Peyer's patch (tissue), 4 donors: Measurements from ENCODE around the gene PBX1. TPM values are rescaled to one million over a fixed set of nuclear protein-coding genes. Genes with fewer than 3 reads are reported as not detected.

Source experiments
- DNase-seq, 3 donors: peaks; one replicate each; pipeline ENCODE4 v3.0.0-alpha.2; 2017 to 2019
- H3K27ac ChIP-seq, 4 donors: fragments of 200-600 bp; sonication (generic); one replicate each; pipeline ENCODE4 v1.5.1; 2016 to 2019
- H3K27me3 ChIP-seq, 2 donors: fragments of 200-600 bp; sonication (generic); one replicate each; pipeline ENCODE4 v1.5.1; 2019
- H3K36me3 ChIP-seq, 3 donors: fragments of 200-600 bp; sonication (generic); one replicate each; pipeline ENCODE4 v1.5.1; 2016 to 2019
- H3K4me1 ChIP-seq, 4 donors: fragments of 200-600 bp; sonication (generic); one replicate each; pipeline ENCODE4 v1.5.1; 2016 to 2019
- H3K4me3 ChIP-seq, 4 donors: fragments of 200-600 bp; sonication (generic); 1 replicate in 3 of 4; 2 replicates in 1 of 4; pipeline ENCODE4 v1.5.1; 2016 to 2019; ENCODE audit warnings: mild to moderate bottlenecking in 1 of 4
- H3K9me3 ChIP-seq, 4 donors: fragments of 200-600 bp; sonication (generic); one replicate each; pipeline ENCODE4 v1.5.1; 2016 to 2019; ENCODE audit warnings: mild to moderate bottlenecking in 1 of 4
- CTCF ChIP-seq, 6 experiments: fragments of 450-650 bp in 4 of 6; fragments of 200-600 bp in 2 of 6; sonication (generic) in 1 of 6; IDR thresholded peaks; one replicate each; pipeline ENCODE4 v1.5.1; 2017 to 2019; ENCODE audit warnings: antibody characterized with exemption in 6 of 6, mild to moderate bottlenecking in 3 of 6, moderate library complexity in 1 of 6
- POLR2A ChIP-seq, 2 donors: fragments of 450-650 bp; IDR thresholded peaks; one replicate each; pipeline ENCODE4 v1.5.1; 2017; ENCODE audit warnings: antibody characterized with exemption in 2 of 2, mild to moderate bottlenecking in 2 of 2, moderate library complexity in 2 of 2
- total RNA-seq, 4 donors: library from RNA; depleted of rRNA; stranded (reverse); fragments of >200 nt; gene quantifications; one replicate each; pipeline ENCODE4 v1.1.0, GENCODE V29; 2016

PBX1 gene
- total RNA-seq, 4 donors from 2014 or later: 20.6 to 57.5 (median 40.4) TPM

GRCh38 chr1:164644774-164645644 lies 86.0 kb downstream of the PBX1 start:
- H3K27me3 ChIP-seq: no peaks in the 10 kb centered on the region
- H3K4me3 ChIP-seq: no peak overlapping the region
- H3K36me3 ChIP-seq: no peaks in the 10 kb centered on the region
- H3K27ac ChIP-seq: no peak overlapping the region
- no peaks in the 10 kb centered on the region for H3K9me3 ChIP-seq
- H3K4me1 ChIP-seq: peaks cover 0 to 39% (median 4%) of the 10 kb centered on the region in 4 donors
- TF ChIP-seq POLR2A (IDR thresholded peaks at IDR 0.05) (no peak), CTCF (IDR thresholded peaks at IDR 0.05) (no peak)
- no peak for DNase-seq

DNA sequence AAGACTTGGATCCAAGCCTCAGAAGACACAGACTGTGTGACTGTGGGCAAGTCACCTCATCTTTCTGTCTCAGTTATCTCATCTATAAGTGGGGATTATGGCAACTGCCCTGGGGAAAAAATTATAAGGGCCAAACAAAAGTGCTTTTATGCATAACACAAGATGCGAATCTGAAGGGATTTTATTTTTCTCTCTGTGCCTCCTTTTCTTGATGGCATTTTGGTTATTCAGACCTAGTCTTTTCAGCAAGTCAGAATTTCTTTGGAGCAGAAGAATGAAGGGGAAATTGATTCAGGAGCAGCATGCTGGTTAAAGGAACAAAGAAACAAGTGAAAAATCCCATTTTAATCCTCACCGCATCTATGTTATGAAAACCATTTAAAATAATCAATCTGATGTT lies 86.9 kb downstream of the PBX1 start:
- Histone ChIP-seq H3K4me3 (no peak overlapping the region), H3K27me3 (no peaks in the 10 kb centered on the region), H3K27ac (no peak overlapping the region), H3K9me3 (no peaks in the 10 kb centered on the region), H3K4me1 (peaks cover 0 to 48% (median 4%) of the 10 kb centered on the region in 4 donors), H3K36me3 (no peaks in the 10 kb centered on the region)
- no peak for DNase-seq
- no peak for TF ChIP-seq CTCF (IDR thresholded peaks at IDR 0.05)
- no peak for TF ChIP-seq POLR2A (IDR thresholded peaks at IDR 0.05)

DNA sequence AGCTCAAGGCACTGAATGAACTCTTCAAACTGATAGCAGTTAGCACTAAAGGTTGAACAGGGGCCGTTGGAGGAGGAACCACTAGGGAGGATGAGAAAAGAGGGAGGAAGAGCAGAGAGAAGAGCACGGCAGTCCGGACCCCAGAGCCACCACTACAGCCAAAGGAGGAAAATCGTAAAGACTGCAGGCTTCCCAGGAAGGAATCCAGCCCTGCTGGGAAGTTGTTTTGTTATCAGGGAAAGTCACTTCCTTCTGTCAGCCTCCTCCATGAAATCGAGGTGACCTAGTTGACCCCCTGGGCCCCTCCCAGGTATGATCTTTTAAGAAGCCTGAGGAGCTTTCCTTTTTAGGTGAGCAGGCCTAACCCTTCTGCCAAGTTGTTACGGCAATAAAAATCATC lies 88.2 kb downstream of the PBX1 start:
- peak in 1 of 3 donors; percentile 63 for DNase-seq
- Histone ChIP-seq H3K4me3 (no peak overlapping the region), H3K36me3 (no peaks in the 10 kb centered on the region), H3K4me1 (peaks cover 0 to 61% (median 4%) of the 10 kb centered on the region in 4 donors), H3K27ac (peak overlapping the region in 2 of 4 donors; percentile 29 to 61), H3K9me3 (no peaks in the 10 kb centered on the region), H3K27me3 (no peaks in the 10 kb centered on the region)
- TF ChIP-seq POLR2A (IDR thresholded peaks at IDR 0.05) (no peak), CTCF (IDR thresholded peaks at IDR 0.05) (no peak)

DNA sequence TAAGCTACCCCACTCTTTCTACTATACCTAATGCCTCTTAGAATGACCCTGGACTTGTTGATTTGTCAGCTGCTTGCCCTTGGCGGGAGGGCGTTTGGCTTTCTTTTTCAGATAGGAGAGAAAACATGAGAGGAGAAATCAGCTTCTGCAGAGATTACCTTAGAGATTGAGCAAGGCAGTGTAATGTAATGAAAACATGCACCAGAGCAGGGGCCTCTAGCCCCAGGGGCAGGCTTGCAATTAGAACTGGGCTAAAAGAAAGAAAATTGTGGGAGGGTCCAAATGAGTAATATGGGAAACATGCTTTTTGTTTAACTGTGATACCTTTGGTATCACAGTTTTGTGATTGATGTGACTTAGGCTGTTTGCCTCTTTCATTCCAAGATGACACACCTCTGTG lies 89.7 kb downstream of the PBX1 start:
- Histone ChIP-seq H3K36me3 (no peaks in the 10 kb centered on the region), H3K4me3 (no peak overlapping the region), H3K27me3 (no peaks in the 10 kb centered on the region), H3K27ac (peak overlapping the region in 1 of 4 donors; percentile 42), H3K9me3 (no peaks in the 10 kb centered on the region), H3K4me1 (peaks cover 0 to 68% (median 4%) of the 10 kb centered on the region in 4 donors)
- TF ChIP-seq POLR2A (IDR thresholded peaks at IDR 0.05) (no peak), CTCF (IDR thresholded peaks at IDR 0.05) (no peak)
- DNase-seq: no peak

DNA sequence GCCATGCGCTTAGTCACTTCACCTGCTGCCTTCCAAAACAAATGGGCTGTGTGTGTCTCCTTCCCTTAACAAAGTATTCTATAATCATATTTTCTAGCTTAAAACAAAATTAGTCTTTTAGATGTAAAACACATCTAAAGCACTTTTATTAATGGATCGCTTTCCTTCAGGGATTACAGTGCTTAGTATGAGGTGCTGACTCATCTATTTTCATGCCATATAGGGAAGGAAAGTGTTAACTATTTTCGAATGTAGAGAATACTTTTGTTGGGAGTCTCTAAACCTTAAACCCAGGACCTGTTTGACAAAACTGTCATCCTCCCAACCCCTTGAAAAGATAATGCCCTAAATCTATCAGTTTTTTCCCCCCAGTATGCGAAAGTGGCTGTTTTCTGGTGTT lies 90.2 kb downstream of the PBX1 start:
- no peak for DNase-seq
- Histone ChIP-seq H3K27me3 (no peaks in the 10 kb centered on the region), H3K9me3 (no peaks in the 10 kb centered on the region), H3K4me3 (no peak overlapping the region), H3K36me3 (no peaks in the 10 kb centered on the region), H3K4me1 (peaks cover 0 to 69% (median 4%) of the 10 kb centered on the region in 4 donors), H3K27ac (peak overlapping the region in 1 of 4 donors; percentile 22)
- TF ChIP-seq CTCF (IDR thresholded peaks at IDR 0.05) (no peak), POLR2A (IDR thresholded peaks at IDR 0.05) (no peak)
